SJSA1 (cell line): Measurements from ENCODE around the gene PARP6. TPM values are rescaled to one million over a fixed set of nuclear protein-coding genes. Genes with fewer than 3 reads are reported as not detected.

Experiments used
- DNase-seq, 2 experiments: peaks; one replicate each; pipeline ENCODE4 v3.0.0-alpha.2; 2015 to 2020; ENCODE audit warnings: low spot score in 2 of 2, low read depth in 1 of 2
- H3K27ac ChIP-seq: fragments of 250-450 bp; sonication (Bioruptor Pico); 2 replicates; pipeline ENCODE4 v1.5.1; 2020; ENCODE audit warnings: mild to moderate bottlenecking, moderate library complexity
- H3K27me3 ChIP-seq: fragments of 250-450 bp; sonication (Bioruptor Pico); replicated peaks from 2 replicates; pipeline ENCODE4 v1.5.1; 2020; ENCODE audit warnings: mild to moderate bottlenecking, moderate library complexity
- H3K36me3 ChIP-seq: fragments of 250-450 bp; sonication (Bioruptor Pico); 2 replicates; pipeline ENCODE4 v1.5.1; 2020; ENCODE audit warnings: mild to moderate bottlenecking
- H3K4me1 ChIP-seq: fragments of 250-450 bp; sonication (Bioruptor Pico); replicated peaks from 2 replicates; pipeline ENCODE4 v1.6.1; 2021; ENCODE audit warnings: mild to moderate bottlenecking
- H3K4me3 ChIP-seq: fragments of 250-450 bp; sonication (Bioruptor Pico); 2 replicates; pipeline ENCODE4 v1.5.1; 2020; ENCODE audit warnings: mild to moderate bottlenecking
- H3K9me3 ChIP-seq: fragments of 250-450 bp; sonication (Bioruptor Pico); replicated peaks from 2 replicates; pipeline ENCODE4 v1.5.1; 2020; ENCODE audit warnings: mild to moderate bottlenecking
- total RNA-seq: library from RNA; depleted of rRNA; stranded (reverse); fragments of >200 nt; shearing (Covaris generic); gene quantifications from 2 replicates; pipeline ENCODE4 v1.2.3, GENCODE V29; 2014

The PARP6 gene
- total RNA-seq, 1 experiment from 2014 or later: 18.8 TPM

DNA sequence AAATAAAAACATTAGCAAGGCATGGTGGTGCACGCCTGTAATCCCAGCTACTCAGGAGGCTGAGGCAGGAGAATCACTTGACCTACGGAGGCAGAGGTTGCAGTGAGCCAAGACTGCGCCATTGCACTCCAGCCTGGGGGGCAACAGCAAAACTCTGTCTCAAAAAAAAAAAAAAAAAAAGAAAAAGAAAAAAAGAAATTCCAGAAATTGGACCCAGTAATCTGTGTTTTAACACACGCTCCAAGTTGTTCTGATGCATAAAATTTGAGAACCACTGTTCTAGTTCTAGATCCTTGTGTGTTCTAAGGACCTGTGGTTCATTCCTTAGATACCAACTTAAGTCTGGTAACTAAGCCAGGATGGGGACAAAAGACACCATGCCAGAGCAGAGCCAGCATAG, 2.6 kb downstream of the PARP6 start:
- Histone ChIP-seq H3K27me3 (no peaks in the 10 kb centered on the region), H3K4me3 (no peak overlapping the region), H3K9me3 (no peaks in the 10 kb centered on the region), H3K4me1 (peaks cover 10% of the 10 kb centered on the region), H3K36me3 (peaks cover 47% of the 10 kb centered on the region), H3K27ac (no peak overlapping the region)
- no peak for DNase-seq

DNA sequence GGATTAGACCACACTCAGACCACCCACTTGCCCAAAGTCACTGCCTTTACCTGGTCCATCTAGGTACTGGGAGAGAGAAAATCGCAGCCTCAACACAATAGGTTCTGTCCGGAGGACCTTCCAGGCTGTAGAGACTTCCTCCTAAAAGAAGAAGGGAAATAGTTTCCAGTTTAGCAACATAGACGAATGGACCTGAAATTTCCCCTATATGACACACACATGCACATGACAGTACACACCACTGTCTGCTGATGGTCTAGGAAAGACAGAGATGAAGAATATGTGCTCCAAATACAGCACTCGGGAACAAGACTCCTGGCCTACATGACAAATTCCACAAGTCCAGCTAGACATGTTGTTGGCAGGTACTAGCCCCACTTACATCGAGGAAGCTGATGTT, 7.3 kb downstream of the PARP6 start:
- Histone ChIP-seq H3K36me3 (peaks cover 86% of the 10 kb centered on the region), H3K4me3 (no peak overlapping the region), H3K4me1 (no peaks in the 10 kb centered on the region), H3K27ac (no peak overlapping the region), H3K9me3 (no peaks in the 10 kb centered on the region), H3K27me3 (no peaks in the 10 kb centered on the region)
- no peak for DNase-seq

GRCh38 chr15:72252663-72253299, 19.6 kb downstream of the PARP6 start:
- no peak for DNase-seq
- Histone ChIP-seq H3K27ac (no peak overlapping the region), H3K27me3 (no peaks in the 10 kb centered on the region), H3K9me3 (no peaks in the 10 kb centered on the region), H3K4me1 (no peaks in the 10 kb centered on the region), H3K4me3 (no peak overlapping the region), H3K36me3 (peaks cover 75% of the 10 kb centered on the region)

DNA sequence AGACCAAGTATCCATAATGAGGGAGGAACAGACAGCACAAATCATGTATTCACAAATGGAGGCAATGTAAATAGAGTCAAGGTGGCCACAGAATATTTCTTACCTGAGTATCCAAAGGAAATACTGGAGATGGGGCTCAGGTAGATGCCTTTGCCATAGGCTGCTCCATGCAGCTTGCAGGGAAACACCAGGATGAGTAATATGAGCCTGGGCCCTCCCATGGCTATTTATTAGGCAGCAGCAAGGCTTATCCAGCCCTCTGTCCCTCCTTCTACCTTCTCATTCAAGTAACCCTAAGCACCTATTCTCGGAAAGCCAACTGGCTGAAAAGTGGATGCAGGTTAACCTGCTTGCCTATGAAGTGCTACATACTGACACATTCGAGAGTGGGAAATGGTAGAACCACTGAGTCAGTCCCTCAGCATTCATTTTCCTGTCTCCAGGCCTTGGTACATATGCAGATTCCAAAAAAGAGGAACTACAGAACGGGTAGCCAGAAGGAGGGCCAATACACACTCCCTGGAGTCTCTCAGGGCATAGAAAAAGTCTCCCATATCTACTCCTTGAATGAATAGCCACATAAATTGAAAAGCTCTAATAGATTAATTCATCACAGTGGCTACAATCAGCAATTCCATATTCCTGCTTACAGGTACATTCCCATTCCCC, 23.1 kb downstream of the PARP6 start:
- Histone ChIP-seq H3K36me3 (peaks cover 64% of the 10 kb centered on the region), H3K9me3 (no peaks in the 10 kb centered on the region), H3K4me1 (no peaks in the 10 kb centered on the region), H3K4me3 (no peak overlapping the region), H3K27ac (no peak overlapping the region), H3K27me3 (no peaks in the 10 kb centered on the region)
- no peak for DNase-seq

DNA sequence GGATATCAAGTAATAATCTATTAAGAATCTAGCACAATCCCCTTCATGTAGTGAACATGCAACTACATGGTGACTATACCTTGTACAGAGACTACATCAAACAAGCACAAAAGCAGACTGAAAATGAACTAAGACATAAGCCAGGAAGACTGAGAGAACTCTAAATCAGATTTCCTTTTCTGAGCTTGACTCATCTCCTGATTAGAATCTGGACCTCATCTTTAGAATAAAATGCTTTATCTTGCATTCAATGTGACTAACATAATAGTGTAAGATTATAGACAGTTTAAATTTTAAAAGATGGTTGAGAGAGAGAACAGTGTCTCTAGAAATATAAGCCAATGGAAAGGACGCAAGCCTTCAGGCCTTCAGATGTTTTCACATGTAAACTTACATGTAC, 23.8 kb downstream of the PARP6 start:
- peaks cover 66% of the 10 kb centered on the region for H3K36me3 ChIP-seq
- H3K27me3 ChIP-seq: no peaks in the 10 kb centered on the region
- H3K27ac ChIP-seq: no peak overlapping the region
- H3K9me3 ChIP-seq: no peaks in the 10 kb centered on the region
- no peak overlapping the region for H3K4me3 ChIP-seq
- H3K4me1 ChIP-seq: no peaks in the 10 kb centered on the region
- DNase-seq: no peak

- H3K9me3 ChIP-seq: no peaks in the 10 kb centered on the region
- no peaks in the 10 kb centered on the region for H3K27me3 ChIP-seq
- H3K27ac ChIP-seq: no peak overlapping the region
- H3K36me3 ChIP-seq: peaks cover 66% of the 10 kb centered on the region
- no peak for DNase-seq
- peaks cover 4% of the 10 kb centered on the region for H3K4me1 ChIP-seq
- H3K4me3 ChIP-seq: no peak overlapping the region
Observed at GRCh38 chr15:72242775-72243370, 29.5 kb downstream of the PARP6 start.

DNA sequence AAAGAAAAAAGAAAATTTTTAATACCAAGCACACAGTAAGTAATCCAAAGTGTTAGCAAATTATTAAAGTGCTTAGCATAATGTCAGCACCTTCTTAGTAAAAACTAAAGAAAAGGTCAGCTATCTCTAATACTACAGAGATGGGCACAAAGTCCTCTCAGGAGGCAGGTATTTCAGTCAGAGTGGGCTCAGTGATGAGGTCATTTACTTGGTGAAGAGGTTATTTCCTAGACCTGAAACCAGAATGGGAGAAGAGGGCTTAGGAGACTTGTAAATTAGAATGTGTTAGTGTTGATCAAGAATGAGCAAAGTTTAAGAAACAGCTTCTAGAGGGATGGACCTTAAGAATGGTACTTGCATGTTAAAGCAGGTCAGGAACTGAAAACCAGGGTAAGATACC, 32.7 kb downstream of the PARP6 start:
- no peak overlapping the region for H3K4me3 ChIP-seq
- peaks cover 21% of the 10 kb centered on the region for H3K4me1 ChIP-seq
- H3K9me3 ChIP-seq: no peaks in the 10 kb centered on the region
- no peak for DNase-seq
- no peak overlapping the region for H3K27ac ChIP-seq
- H3K27me3 ChIP-seq: no peaks in the 10 kb centered on the region
- peaks cover 53% of the 10 kb centered on the region for H3K36me3 ChIP-seq

DNA sequence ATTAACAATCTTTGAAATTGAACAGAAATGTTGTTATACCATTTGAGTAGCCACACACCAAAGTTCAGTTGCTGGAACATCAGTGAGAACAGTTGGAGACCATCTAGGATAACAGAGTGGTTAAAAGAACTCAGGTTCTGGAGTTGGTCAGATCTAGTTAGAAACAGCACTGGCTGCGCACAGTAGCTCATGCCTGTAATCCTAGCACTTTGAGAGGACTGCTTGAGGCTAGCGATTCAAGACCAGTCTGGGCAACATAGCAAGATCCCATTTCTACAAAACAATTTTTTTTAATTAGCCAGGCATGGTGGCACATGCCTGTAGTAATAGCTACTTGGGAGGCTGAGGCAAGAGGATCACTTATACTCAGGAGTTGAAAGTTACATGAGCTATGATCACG, 33.8 kb downstream of the PARP6 start:
- Histone ChIP-seq H3K4me1 (peaks cover 21% of the 10 kb centered on the region), H3K4me3 (no peak overlapping the region), H3K36me3 (peaks cover 43% of the 10 kb centered on the region), H3K27me3 (no peaks in the 10 kb centered on the region), H3K27ac (no peak overlapping the region), H3K9me3 (no peaks in the 10 kb centered on the region)
- DNase-seq: no peak

DNA sequence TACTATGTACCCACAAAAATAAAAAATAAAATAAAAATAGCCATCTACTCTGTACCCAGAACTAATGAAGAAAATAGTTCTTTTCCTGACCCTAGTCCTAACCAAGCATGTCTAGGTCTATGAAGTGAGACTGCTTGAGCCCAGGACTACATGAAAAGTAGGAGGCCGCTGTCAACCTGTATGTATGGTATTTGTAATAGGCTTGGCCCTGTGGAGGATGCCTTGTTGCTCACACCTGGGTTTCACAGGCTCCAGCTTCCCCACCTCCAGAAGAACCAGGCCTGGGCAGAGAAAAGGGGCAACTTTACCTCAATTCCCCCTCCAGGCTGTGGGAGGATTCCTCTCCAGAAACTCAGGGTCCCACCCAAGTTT, 34.5 kb downstream of the PARP6 start:
- Histone ChIP-seq H3K36me3 (peaks cover 39% of the 10 kb centered on the region), H3K9me3 (no peaks in the 10 kb centered on the region), H3K4me1 (peaks cover 22% of the 10 kb centered on the region), H3K4me3 (no peak overlapping the region), H3K27ac (peak overlapping the region; percentile 95), H3K27me3 (no peaks in the 10 kb centered on the region)
- DNase-seq: no peak

- Histone ChIP-seq H3K27me3 (no peaks in the 10 kb centered on the region), H3K36me3 (peaks cover 33% of the 10 kb centered on the region), H3K4me1 (peaks cover 28% of the 10 kb centered on the region), H3K27ac (peak overlapping the region; percentile 95), H3K4me3 (peak overlapping the region; percentile 30), H3K9me3 (no peaks in the 10 kb centered on the region)
- DNase-seq: peak; percentile 94 to 96
Observed at GRCh38 chr15:72237029-72237852, 35.1 kb downstream of the PARP6 start.

- H3K9me3 ChIP-seq: no peaks in the 10 kb centered on the region
- H3K4me3 ChIP-seq: peak overlapping the region; percentile 30
- no peaks in the 10 kb centered on the region for H3K27me3 ChIP-seq
- peaks cover 25% of the 10 kb centered on the region for H3K36me3 ChIP-seq
- peaks cover 32% of the 10 kb centered on the region for H3K4me1 ChIP-seq
- no peak for DNase-seq
- peak overlapping the region; percentile 95 for H3K27ac ChIP-seq
Observed at GRCh38 chr15:72236381-72237003, 35.9 kb downstream of the PARP6 start.

GRCh38 chr15:72235298-72235697, 37.1 kb downstream of the PARP6 start:
- no peaks in the 10 kb centered on the region for H3K9me3 ChIP-seq
- H3K4me3 ChIP-seq: no peak overlapping the region
- no peak for DNase-seq
- no peaks in the 10 kb centered on the region for H3K27me3 ChIP-seq
- H3K27ac ChIP-seq: no peak overlapping the region
- H3K4me1 ChIP-seq: peaks cover 32% of the 10 kb centered on the region
- H3K36me3 ChIP-seq: peaks cover 18% of the 10 kb centered on the region

GRCh38 chr15:72233769-72234168, 38.6 kb downstream of the PARP6 start:
- Histone ChIP-seq H3K9me3 (no peaks in the 10 kb centered on the region), H3K36me3 (peaks cover 21% of the 10 kb centered on the region), H3K27me3 (no peaks in the 10 kb centered on the region), H3K4me3 (no peak overlapping the region), H3K4me1 (peaks cover 38% of the 10 kb centered on the region), H3K27ac (no peak overlapping the region)
- DNase-seq: no peak
